RWPE2 (cell line): ENCODE data around the gene HRH2.

ENCODE experiments used
- ATAC-seq: fragments of 200-7000 bp; cut with Tn5 transposase; 3 replicates; pipeline ENCODE4 v1.9.1; 2021; ENCODE audit warnings: low read depth
- DNase-seq: peaks from one replicate; pipeline ENCODE4 v3.0.0-alpha.2; 2020; ENCODE audit warnings: low spot score
- H3K27ac ChIP-seq: fragments of 450-650 bp; 2 replicates; pipeline ENCODE4 v1.5.1; 2017; ENCODE audit warnings: mild to moderate bottlenecking; ENCODE audit not compliant: poor library complexity, severe bottlenecking
- H3K27me3 ChIP-seq: fragments of 250-450 bp; sonication (Bioruptor Pico); 2 replicates; pipeline ENCODE4 v1.5.1; 2021; ENCODE audit warnings: mild to moderate bottlenecking, moderate library complexity; ENCODE audit not compliant: insufficient read depth, poor library complexity, severe bottlenecking
- H3K36me3 ChIP-seq: fragments of 250-450 bp; sonication (Bioruptor Pico); 2 replicates; pipeline ENCODE4 v1.5.1; 2020; ENCODE audit warnings: low read depth, mild to moderate bottlenecking, moderate library complexity
- H3K4me1 ChIP-seq: fragments of 250-450 bp; sonication (Bioruptor Pico); 2 replicates; pipeline ENCODE4 v1.5.1; 2021; ENCODE audit warnings: mild to moderate bottlenecking, moderate library complexity; ENCODE audit not compliant: insufficient read depth, poor library complexity, severe bottlenecking
- H3K4me3 ChIP-seq: fragments of 250-450 bp; sonication (Bioruptor Pico); 2 replicates; pipeline ENCODE4 v1.5.1; 2021; ENCODE audit warnings: mild to moderate bottlenecking, moderate library complexity; ENCODE audit not compliant: severe bottlenecking
- H3K9me3 ChIP-seq: fragments of 250-450 bp; sonication (Bioruptor Pico); 2 replicates; pipeline ENCODE4 v1.5.1; 2021; ENCODE audit warnings: mild to moderate bottlenecking, moderate library complexity; ENCODE audit not compliant: severe bottlenecking
- TF ChIP-seq, protein P1 (sequence below): fragments of 450-650 bp; IDR thresholded peaks from one replicate; pipeline ENCODE4 v1.5.1; 2017; ENCODE audit warnings: mild to moderate bottlenecking, moderate library complexity; ENCODE audit not compliant: poor library complexity, severe bottlenecking

The HRH2 gene

GRCh38 chr5:175686396-175686795 is 28.5 kb downstream of the HRH2 start:
- ATAC-seq (no peak), DNase-seq (peak; percentile 35)

DNA sequence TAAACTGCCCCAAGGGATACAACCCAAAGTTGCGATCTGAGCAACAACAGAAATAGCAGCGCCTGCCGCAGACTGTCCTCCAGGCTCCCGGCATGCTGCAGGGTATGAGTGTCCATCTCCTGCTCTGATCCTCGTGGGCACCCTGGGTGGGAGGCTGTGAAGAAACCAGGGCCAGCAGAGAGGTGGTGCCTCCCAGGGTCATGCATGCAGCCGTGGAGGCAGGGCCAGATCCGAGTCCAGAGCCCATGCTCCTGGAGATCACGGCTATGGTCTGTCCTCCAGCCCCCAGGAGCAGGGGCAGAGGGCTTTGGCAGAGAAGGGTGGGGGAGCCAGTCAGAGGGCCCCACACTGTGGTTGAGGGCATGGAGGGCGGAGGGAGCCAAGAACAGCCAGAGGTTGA is 29.0 kb downstream of the HRH2 start:
- Histone ChIP-seq H3K4me1 (no peaks in the 10 kb centered on the region), H3K27me3 (peaks cover 44% of the 10 kb centered on the region), H3K36me3 (no peaks in the 10 kb centered on the region), H3K9me3 (no peaks in the 10 kb centered on the region), H3K4me3 (no peak overlapping the region), H3K27ac (no peak overlapping the region)
- DNase-seq, result peak; percentile 61
- no peak for ATAC-seq
- TF ChIP-seq, protein P1, sequence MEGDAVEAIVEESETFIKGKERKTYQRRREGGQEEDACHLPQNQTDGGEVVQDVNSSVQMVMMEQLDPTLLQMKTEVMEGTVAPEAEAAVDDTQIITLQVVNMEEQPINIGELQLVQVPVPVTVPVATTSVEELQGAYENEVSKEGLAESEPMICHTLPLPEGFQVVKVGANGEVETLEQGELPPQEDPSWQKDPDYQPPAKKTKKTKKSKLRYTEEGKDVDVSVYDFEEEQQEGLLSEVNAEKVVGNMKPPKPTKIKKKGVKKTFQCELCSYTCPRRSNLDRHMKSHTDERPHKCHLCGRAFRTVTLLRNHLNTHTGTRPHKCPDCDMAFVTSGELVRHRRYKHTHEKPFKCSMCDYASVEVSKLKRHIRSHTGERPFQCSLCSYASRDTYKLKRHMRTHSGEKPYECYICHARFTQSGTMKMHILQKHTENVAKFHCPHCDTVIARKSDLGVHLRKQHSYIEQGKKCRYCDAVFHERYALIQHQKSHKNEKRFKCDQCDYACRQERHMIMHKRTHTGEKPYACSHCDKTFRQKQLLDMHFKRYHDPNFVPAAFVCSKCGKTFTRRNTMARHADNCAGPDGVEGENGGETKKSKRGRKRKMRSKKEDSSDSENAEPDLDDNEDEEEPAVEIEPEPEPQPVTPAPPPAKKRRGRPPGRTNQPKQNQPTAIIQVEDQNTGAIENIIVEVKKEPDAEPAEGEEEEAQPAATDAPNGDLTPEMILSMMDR, result no peak

More at GRCh38 chr5:175686396-175686795, 28.5 kb downstream of the HRH2 start:
- TF ChIP-seq, protein P1, result no peak
- H3K4me1 ChIP-seq, result no peaks in the 10 kb centered on the region
- H3K36me3 ChIP-seq, result no peaks in the 10 kb centered on the region
- H3K9me3 ChIP-seq, result no peaks in the 10 kb centered on the region
- no peak overlapping the region for H3K27ac ChIP-seq
- H3K27me3 ChIP-seq, result peaks cover 47% of the 10 kb centered on the region
- H3K4me3 ChIP-seq, result no peak overlapping the region

DNA sequence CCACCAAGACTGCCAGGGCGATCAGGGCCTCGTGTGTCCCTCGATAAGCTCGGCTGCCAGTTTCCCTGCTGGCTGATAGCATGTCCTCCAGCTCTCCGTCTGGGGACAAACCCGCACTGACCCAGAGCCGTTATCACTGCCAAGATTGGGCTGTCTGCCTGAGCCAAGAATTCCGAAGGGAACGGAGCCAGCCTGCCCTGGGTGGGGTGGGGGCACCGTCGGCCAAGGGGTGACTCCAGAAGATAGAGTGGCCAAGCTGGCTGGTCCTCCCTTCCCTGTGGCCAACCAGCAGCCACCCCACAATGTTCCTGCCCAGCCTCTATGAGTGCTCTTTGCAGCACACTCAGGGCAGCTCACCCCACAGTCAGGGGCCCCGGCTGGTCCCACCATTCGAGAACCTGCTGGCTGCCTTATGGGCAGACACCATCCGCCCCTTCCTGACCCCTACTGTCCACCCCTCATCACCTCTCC is 29.4 kb downstream of the HRH2 start:
- Histone ChIP-seq H3K9me3 (no peaks in the 10 kb centered on the region), H3K4me1 (no peaks in the 10 kb centered on the region), H3K27me3 (peaks cover 43% of the 10 kb centered on the region), H3K4me3 (no peak overlapping the region), H3K36me3 (no peaks in the 10 kb centered on the region), H3K27ac (no peak overlapping the region)
- DNase-seq, result peak; percentile 68
- ATAC-seq, result no peak
- TF ChIP-seq, protein P1, result no peak

DNA sequence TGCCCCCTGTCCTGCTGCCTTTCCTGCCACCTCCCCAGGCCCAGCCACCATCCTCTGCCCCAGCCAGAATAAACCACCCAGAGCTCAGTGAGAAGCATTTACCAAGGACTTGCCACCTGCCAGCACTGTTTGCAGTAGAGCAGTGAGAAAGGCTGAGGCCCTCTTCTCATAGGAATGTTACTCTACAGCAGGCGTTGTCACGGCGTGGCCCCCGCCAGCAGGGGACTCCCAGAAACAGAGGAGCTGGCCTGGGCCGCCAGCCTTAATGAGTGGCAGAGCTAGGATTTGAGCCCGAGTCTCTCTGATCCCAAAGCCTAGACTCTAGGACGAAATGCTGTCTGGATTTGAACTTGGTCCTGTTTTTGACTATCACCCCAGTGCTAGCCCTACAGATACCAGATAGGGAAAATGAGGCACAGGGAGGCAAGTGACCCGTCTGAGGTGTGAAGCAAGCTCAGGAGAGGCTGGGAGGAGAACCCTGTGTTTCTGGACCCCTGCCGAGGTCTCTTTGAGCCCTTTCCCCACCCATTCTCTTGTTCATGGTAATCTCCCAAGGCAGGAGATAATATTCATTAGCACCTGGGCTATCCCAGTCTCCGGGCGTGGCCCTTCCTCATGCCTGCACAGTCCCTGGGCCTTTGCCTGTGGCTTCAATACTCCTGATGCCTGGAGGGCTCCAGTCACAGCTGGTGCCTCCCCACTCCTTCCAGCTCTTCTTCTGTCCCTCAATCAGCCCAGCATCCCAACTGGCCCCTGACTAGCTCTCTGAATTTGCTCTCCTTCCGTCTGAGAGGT is 30.7 kb downstream of the HRH2 start:
- TF ChIP-seq, protein P1, result no peak
- H3K4me1 ChIP-seq, result no peaks in the 10 kb centered on the region

More for the DNA sequence above, 30.7 kb downstream of the HRH2 start:
- Histone ChIP-seq H3K27me3 (peaks cover 43% of the 10 kb centered on the region), H3K27ac (no peak overlapping the region), H3K4me3 (no peak overlapping the region), H3K9me3 (no peaks in the 10 kb centered on the region), H3K36me3 (no peaks in the 10 kb centered on the region)
- no peak for ATAC-seq
- peak; percentile 57 for DNase-seq
